GM19452 (cell line): Measurements from ENCODE around the gene FSD2.
A peak's percentile ranks its signal among the peaks of the same experiment; 100 is the strongest.

Experiments used
- ATAC-seq: cut with Tn5 transposase; IDR thresholded peaks from one replicate; pipeline ENCODE4 v1.9.1; 2021; ENCODE audit not compliant: unreplicated experiment

The FSD2 gene, protein sequence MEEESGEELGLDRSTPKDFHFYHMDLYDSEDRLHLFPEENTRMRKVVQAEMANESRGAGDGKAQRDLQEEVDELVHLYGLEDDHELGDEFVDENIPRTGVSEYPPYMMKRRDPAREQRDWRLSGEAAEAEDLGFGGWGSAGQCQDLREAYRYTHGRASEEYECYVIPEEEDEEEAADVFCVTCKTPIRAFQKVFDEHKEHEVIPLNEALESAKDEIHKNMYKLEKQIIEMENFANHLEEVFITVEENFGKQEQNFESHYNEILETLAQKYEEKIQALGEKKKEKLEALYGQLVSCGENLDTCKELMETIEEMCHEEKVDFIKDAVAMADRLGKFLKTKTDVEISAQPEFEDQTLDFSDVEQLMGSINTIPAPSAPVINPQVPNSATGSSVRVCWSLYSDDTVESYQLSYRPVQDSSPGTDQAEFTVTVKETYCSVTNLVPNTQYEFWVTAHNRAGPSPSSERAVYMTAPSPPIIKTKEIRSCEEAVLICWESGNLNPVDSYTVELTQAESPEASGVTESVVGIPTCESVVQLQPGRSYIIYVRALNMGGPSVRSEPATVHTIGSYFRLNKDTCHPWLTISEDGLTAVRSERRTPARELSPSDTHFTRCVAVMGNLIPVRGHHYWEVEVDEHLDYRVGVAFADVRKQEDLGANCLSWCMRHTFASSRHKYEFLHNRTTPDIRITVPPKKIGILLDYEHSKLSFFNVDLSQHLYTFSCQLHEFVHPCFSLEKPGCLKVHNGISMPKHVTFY

DNA sequence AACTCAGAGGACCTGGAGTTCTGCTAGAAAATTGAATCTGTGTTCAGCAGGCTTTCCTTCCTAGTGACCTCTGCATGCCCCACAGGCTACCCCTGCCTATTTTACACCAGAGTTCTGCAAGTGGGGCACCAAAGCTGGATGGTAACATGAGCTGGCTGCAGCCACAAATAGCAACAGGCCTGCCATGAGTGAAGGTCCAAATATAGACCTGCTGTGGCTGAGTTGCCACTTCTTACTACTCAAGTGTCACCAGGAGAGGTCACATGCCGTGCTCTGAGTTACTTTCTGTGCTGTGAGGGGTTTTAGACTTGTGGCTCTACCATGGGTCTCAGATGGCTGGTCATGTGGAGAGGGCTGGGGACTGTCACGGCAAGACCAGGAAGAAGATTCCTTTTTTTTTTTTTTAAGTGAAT is at the start of gene FSD2:
Gene FSD2 (minus strand): TSS at position 76 of the 413 bp plus-strand sequence. CDS start 18,679 bp downstream, outside the sequence.
- peak; percentile 55 for ATAC-seq

DNA sequence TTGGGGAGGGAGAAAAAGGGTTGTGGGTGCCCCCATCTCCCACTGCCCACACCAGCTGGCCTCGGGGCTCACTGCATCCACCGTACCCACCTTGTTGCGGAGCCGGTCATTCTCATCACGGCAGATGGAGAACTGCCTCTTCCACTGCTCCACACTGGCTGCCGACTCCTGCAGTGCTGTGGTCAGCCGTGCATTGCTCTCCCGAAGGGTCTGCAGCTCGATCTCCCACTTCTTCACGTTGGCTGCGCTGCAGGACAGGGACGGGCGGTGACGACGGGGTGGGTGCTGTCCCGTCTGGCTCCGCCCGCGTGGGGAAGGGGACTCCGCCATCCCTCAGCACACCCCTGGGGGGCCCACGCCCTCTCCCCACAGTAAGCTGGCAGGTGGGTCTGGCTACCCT is 48.7 kb upstream of the FSD2 start:
- no peak for ATAC-seq

DNA sequence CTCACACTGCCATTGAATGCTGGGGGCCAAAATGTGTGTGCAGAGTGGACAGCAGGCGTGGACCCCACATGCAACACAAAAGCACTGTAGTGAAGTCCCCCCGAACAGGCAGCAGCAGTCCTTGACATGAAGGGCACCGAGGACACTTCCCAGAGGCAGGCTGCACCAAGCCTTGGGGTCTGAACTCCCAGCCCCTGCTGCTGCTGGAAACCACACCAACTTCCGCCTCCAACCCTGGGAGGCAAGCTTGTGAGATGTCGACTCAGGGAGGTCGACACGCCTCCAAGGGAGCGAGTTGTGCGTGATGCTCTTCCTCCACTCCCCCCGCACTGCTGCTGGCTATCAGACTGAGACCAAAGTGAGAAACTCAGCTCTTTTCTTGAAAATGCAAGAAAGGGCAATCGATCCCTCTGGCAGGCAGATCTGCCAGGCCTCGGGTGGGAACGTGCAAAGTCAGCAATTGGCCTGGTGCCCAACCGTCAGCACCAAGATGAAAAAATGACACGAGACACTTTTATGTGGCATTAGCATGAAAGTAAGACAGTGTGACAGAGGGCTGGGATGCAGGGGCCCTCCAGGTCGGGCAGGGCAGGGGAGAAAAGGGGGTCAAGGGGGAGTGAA is 47.2 kb upstream of the FSD2 start:
- ATAC-seq = no peak

DNA sequence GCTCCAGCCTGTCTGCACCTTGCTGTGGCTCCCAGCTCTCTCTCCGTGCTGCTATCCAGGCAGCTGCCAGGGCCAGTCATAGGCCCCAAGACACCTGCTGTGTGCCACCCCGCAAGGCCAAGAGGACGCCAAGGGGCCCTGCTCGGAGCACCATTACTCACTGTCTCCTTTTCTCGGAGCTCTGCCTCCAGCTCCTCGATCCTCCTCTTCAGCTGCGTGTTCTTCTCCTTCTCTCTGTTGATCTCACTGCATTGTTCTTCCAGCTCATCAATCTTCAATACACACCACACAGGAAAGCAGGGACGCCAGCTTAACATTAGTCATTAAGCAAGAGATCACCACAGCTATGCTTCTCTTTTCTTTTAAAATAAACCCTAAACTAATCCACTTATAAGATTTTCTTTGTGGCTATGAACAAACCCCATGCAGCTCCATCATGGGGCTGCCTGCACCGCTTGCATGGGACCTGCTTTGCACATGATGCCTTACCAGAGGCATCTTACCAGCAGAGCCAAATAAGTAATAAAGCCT is 46.2 kb upstream of the FSD2 start:
- ATAC-seq = no peak

DNA sequence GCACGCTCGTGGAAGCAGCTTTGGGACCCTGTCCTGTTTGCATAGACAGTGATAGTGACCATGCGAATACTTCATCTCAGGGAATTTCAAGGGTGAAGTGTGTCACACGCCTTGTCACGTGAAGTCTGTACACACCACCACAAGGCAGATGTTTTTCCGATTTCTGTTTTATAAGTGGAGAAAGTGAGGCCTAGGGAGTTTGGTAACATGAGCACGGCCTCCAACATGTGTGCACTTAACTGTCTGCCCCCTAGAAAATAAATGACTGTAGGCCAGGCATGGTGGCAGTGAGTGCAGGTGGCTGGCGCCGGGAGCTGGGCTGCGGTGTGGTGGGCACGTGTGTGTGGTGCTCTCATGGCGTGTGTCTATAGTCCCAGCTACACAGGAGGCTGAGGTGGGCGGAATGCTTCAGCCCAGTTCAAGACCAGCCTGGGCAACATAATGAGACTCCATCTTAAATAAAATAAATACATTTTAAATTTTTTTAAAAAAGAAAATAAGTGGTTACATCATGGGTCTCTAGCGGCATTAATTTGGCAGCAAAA is 45.5 kb upstream of the FSD2 start:
- no peak for ATAC-seq

DNA sequence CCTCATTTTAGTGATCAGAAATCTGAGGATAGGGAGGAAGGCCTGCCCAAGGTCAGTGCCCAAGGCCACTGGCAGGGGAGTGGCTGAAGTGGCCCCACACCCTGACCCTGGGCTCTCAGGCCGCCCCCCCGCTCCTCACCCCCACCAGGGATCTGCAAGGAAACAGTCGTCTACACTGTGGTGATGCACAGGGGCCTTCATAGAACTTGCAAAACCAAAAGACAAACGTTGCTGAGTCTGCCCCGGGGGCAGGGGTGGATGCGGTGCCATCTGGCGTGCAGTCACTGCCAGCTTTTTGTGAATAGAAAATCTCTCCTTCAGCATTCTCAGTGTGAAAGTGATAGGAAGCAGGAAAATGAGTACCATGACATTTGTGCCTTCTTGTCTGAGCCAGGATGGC is 44.9 kb upstream of the FSD2 start:
- ATAC-seq = no peak

DNA sequence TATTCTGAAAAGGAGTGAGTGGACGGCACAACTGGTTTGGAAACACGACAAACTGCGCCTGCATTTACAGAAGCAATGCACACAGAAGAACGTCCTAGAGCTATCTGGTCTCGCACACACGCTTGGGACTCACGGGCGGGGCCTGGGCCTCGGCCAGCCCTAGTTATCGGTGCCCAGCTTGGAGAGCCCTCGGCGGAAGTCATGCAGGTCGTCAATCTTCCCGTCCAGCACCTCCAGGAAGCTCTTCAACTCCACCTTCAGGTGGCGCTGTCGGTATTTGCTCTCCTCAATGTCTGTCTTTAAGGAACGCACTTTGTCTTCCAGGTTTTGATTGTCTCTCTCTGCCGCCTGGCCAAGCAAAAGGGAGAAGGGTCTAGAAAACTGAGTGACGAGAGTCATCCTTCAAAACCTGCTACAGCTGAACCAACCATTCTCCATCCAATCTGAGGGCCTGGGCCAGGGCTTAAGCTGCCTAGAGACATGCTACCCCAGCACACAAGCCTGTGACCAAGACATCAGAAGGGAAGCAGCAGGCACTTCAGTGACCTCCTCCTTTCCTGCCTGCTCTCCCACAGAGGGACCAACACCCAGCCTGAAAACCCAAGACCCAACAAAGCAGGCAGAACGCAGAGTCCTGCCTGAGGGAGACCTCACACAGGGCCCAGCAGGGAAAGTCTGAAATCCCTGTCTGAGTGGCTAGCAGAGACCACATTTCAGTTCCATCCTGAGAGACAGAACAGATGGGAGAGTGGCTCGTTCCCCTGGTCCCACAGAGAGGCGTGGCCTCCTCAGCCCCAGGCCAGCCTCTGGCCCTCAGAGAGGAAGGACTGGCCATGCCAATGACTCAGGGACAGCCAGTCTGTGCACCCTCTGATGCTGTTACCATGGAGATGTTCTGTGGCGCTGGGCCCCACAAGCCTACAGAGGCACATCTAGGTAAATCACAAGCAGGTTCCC is 44.0 kb upstream of the FSD2 start:
- no peak for ATAC-seq

DNA sequence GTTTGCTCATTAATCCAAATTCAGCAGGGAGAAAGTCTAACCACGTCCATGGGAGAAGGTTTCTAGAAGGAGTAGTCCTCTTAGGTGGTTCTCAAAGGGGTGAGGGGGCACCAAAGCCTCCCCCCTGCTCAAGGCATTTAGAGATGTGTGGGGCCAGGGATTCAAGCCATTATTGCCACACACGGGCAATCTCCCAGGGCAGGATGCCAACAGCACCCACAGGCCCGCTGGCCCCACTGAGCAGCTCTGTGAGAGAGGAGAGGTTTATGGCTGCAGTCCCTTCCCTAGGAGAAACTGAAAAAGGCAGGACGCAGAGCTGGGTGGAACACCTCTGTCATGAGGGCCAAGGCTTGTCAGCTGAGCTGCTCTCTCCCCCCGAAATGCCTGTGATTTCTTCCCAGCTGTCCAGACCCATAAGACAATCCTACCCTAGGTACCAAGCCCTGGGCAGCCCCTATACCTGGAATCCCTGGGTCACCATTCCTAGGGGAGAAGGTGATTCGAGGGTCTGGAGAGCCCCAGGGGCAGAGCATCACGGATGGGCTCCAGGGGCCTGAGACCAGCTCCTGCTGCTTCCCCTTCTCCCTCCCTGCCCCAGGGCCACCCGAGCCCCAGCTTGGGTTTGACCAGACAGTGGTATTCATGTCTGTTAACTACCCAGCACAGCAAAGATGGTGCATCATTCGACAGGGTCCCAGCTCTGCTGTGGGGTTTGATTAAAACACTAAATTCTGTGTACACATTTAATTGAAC is 42.5 kb upstream of the FSD2 start:
- ATAC-seq = no peak

DNA sequence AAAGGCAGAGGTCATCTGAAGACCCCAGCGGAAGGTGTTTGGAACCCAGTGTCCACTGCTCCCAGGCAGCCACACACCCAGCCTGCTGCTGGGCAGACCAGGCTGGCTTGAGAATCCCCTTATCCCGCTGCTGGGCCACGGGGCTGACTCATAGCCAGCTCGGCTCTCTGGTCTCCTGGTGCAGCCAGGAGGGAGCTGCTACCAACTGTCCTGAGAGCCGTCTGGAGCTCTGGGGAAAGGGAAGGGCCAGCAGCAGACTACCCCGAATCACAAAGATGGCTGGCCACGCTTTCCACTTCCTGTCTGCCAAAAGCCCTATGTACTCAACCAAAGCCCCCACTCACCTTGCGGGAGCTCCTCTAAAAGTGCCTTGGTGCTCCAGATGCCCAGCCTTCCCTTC is 41.8 kb upstream of the FSD2 start:
- ATAC-seq = no peak

DNA sequence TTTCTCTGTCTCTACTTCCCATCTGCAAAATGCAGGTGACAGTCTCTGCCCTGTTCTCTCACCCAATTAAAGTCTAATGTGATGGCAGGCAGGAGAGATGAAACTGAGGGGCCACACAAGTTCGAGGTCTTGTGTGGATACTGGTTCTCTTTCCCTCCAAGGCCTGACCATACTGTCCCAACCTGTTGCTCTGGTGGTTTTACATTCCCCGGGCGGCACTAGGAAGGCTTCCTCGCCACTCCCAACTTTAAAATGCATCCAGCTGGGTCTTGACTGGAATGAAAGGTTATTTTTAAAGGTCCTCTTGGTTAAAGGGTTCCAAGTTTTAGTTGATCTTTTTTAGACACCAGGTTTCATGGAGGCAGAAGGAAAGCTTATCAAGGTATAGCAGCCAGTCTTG is 40.8 kb upstream of the FSD2 start:
- no peak for ATAC-seq

DNA sequence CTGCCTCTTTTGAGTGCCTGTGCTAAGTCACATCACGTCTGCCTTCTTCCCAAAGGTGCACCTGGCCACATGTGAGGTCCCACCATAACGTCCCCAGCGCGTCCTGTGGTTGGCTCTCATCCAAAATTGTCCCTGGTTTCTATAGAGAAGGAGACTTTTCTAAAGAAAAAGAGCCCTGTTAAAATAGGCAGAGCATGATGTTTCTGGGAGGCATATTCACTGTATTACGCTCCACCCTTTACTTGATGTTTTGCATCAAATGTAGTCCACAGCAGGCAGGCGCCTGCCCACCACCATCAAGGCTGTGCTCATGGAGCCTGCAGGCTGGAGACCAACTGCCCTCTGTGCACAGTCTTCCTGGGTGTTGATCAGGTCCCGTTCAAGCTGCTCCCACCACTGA is 39.8 kb upstream of the FSD2 start:
- ATAC-seq = no peak

DNA sequence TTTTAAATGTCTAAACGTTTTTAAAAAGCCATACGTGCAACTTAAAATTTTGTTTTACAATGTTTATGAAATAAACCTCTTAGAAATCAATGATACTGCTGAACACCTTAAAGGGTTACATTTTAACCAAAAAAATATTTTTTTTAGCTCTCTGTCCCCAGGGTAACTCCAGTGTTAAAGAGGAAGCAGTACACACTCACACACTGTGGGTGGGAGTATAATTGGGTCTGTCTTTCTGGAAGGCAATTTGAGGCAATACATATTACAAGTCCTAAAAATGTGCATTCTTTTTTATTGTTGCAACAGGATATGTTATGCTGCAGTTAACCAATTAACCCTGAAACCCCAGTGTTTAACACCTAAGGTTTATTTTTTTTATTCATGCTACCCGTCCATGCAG is 37.7 kb upstream of the FSD2 start:
- no peak for ATAC-seq

DNA sequence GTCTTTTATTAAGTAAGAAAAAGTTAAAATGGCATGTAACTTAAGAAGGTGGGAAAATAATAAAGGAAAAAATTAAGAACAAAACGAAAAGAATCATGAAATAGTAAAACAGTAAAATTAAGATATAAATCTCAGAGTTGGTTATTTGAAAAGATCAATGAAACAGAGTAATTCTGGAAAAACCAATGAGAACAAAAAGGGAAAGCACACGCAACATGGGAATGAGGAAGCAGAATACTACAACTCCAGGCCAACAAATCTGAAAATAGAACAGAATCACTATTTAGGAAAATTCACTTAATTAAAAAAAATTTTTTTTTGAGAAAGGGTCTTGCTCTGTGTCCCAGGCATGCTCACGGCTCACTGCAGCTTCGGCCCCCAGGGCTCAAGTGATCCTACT is 34.3 kb upstream of the FSD2 start:
- ATAC-seq = no peak

DNA sequence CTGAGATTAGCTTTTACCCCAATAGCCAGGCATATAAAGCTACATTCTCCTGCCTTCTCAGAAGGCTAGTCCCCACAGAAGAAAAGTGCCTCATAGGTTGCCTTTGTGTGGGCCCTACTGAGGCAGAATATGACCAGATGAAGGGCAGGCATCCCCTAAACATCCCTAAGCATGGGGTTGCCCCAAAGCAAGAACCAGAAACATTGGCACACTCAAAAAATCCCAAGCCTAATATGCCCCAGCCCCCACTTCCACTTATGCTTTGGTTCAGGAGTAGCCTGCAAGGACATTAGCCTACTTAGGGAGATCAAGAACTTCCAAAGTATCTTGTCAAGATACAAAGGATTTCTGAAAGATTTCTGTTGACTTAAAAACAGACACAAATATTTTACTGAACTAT is 33.3 kb upstream of the FSD2 start:
- ATAC-seq = no peak

DNA sequence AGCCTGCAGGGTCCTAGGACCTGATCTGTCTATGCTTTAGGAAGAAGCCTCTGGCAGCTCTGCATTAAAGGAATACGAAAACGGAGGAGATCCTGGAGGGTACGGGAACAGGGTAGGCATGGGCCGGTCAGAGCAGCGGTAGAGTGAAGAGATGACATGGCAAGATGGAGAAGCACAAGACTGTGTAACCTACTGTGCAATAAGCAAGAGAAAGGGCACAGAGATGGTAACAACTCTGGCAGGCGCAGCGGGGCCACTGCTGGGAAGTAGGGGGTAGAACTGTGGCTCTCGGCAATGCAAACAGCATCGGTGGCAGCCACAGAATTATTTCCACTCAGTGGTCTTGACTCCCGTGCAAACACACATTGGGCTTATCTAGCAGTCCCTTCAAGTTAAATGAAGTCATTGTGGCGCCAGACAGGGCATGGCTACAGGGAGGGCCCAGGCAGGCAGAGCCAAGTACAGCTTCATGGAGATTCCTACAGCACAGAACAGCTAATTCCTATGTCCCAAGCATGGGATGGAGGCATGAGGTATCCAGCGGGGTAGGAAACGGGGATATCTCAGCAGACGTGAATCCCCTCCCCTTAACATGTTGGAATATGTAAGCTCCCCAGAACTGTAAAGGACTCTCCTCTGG is 32.3 kb upstream of the FSD2 start:
- ATAC-seq = no peak

DNA sequence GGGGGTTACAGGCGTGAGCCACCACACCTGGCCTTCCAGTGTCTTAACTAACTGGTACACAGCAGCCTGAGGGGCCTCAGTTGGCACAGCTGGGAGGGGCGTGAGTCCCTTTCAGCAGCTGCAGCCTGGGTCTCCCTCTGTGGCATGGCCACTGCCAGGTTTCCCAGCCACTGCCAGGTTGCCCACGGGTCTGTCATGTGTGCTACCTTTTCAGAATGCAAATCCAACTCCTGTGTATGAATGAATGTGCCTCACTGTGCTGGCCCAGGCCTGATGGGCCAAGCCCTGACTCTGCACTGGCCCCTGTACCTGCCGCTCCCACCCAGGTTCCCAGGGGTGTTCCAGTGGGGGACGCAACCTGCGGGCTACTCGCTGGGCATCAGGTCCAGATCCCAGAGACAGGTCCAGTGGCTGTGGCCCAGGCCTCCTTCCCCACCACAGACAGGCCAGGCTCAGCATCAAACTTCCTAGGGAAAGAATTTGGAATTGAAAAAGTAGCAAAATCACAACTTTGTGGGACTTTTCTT is 29.6 kb upstream of the FSD2 start:
- ATAC-seq = no peak

DNA sequence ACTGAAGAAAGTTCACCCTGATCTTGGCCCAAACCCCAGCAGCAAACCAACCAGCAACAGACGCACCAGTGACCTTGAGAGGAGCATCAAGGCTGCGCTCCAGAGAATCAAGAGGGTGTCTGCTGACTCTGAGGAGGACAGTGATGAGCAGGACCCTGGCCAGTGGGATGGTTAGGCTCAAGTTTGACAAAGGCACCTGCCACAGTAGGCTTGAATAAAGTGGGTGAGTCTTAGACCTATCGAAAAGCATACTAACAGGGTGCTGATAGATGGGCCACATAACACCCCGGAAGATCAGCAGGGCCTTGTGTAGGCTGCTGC is 27.5 kb upstream of the FSD2 start:
- no peak for ATAC-seq

DNA sequence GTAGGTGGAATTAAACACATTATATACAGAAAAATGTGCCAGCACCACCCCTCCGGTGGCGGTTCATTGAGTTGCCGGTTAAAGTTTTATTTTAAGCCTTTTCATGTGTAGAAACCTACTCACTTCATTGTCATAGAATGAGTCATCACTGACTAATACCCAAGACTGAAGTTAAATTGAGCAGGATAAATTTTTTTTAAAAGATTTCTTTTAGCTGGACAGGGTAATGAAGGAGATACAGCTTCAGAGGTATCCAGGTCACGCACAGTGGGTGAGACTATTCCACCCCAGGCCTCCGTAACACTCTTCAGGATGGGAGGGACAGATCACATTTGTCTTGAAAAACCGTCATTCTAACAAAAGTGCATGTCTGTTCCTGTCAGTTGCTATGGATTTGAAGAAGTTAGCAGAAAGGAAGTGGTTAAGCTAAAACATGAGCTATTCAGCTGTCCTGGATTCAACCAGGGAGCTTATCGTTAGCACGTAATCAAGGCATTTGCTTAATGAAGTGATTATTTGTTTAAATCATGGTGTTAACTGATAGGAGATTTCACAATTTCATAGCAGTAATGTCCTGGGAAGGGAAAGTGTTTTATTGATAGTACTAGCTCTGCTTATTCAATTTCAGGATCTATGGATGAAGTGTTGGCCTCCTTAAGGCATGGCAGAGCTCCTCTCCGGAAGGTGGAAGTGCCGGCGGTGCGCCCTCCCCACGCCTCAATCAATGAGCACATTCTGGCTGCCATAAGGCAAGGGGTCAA is 26.9 kb upstream of the FSD2 start:
- peak; percentile 91 for ATAC-seq
